Common myeloid progenitor, CD34-positive (primary cell): ENCODE data around the gene ELOA.
"Not testable (repeated sequence)": the region's sequence is repeated elsewhere in the genome, so short reads cannot be mapped to it uniquely, and the experiment has no call there.

Experiments
- CTCF ChIA-PET: fragments of 350-600 bp; sonication (Branson Sonifier 250); formaldehyde crosslinking; loops from one replicate; lab custom pipeline; 2021; ENCODE audit warnings: antibody characterized with exemption; lab: Charles Lee
- POLR2A ChIA-PET: fragments of 350-600 bp; sonication (Branson Sonifier 250); formaldehyde crosslinking; loops from one replicate; lab custom pipeline; 2021; ENCODE audit warnings: antibody characterized with exemption; lab: Charles Lee
- DNase-seq, 3 donors: peaks; one replicate each; pipeline versions ENCODE4 v3.0.0 to v3.0.0-alpha.2; 2013
- H3K27ac ChIP-seq, 2 experiments: 1 replicate in 1 of 2; 2 replicates in 1 of 2; pipeline ENCODE4 v1.7.0; 2013; ENCODE audit warnings: inconsistent platforms in 2 of 2, low read length in 2 of 2, mild to moderate bottlenecking in 2 of 2, low read depth in 1 of 2, moderate library complexity in 1 of 2; ENCODE audit not compliant: severe bottlenecking in 2 of 2, insufficient read depth in 1 of 2, poor library complexity in 1 of 2
- H3K27me3 ChIP-seq, 5 experiments: replicated peaks in 2 of 5; 1 replicate in 3 of 5; 2 replicates in 2 of 5; pipeline versions ENCODE4 v1.6.1 to v1.7.0; 2013; ENCODE audit warnings: low read length in 4 of 5, mild to moderate bottlenecking in 2 of 5, moderate library complexity in 2 of 5, inconsistent platforms in 1 of 5; ENCODE audit not compliant: insufficient read depth in 5 of 5, control insufficient read depth in 4 of 5
- H3K36me3 ChIP-seq, 4 experiments: 1 replicate in 2 of 4; 2 replicates in 2 of 4; pipeline versions ENCODE4 v1.6.1 to v1.7.0; 2013; ENCODE audit warnings: low read length in 3 of 4, control low read depth in 1 of 4, mild to moderate bottlenecking in 1 of 4; ENCODE audit not compliant: control insufficient read depth in 4 of 4, insufficient read depth in 4 of 4
- H3K4me1 ChIP-seq, 4 experiments: 1 replicate in 3 of 4; 2 replicates in 1 of 4; pipeline versions ENCODE4 v1.6.1 to v1.7.1; 2013; ENCODE audit warnings: low read length in 3 of 4, mild to moderate bottlenecking in 3 of 4, control low read depth in 1 of 4, inconsistent platforms in 1 of 4, moderate library complexity in 1 of 4; ENCODE audit not compliant: control insufficient read depth in 4 of 4, insufficient read depth in 4 of 4; ENCODE audit errors: control extremely low read depth in 1 of 4
- H3K4me3 ChIP-seq, 7 experiments: 1 replicate in 4 of 7; 2 replicates in 3 of 7; pipeline versions ENCODE4 v1.5.1 to v1.7.0; 2013; ENCODE audit warnings: mild to moderate bottlenecking in 7 of 7, low read length in 6 of 7, moderate library complexity in 6 of 7, inconsistent platforms in 2 of 7, low read depth in 2 of 7, control low read depth in 1 of 7; ENCODE audit not compliant: insufficient read depth in 4 of 7, control insufficient read depth in 1 of 7; ENCODE audit errors: extremely low read depth in 1 of 7
- H3K9me3 ChIP-seq, 5 experiments: 1 replicate in 4 of 5; 2 replicates in 1 of 5; pipeline versions ENCODE4 v1.6.1 to v1.7.1; 2013; ENCODE audit warnings: low read length in 4 of 5, mild to moderate bottlenecking in 2 of 5, inconsistent platforms in 1 of 5, low read depth in 1 of 5, moderate library complexity in 1 of 5; ENCODE audit not compliant: control insufficient read depth in 4 of 5, insufficient read depth in 2 of 5; ENCODE audit errors: control extremely low read depth in 1 of 5
- WGBS: methylation state at CpG from one replicate; pipeline ENCODE4 v1.1.5; 2013; ENCODE audit not compliant: insufficient coverage; 5-methylcytosine and 5-hydroxymethylcytosine counted together

ELOA gene

GRCh38 chr1:23777979-23778814 is 34.9 kb downstream of the ELOA start, which contains the start of gene PITHD1:
PITHD1 (plus strand) TSS chr1:23778418; CDS start chr1:23778516, 98 bp downstream.
- peak; percentile 90 to 94 (median 91) for DNase-seq
- ChIA-PET POLR2A (interaction anchor here (0.5 to 1.4 kb wide), 9 partner anchors 8 to 282 kb away, joined by 3 to 6 read pairs (median 3); partner anchors contain the start of gene LYPLA2), CTCF (interaction anchor here (0.5 to 4.7 kb wide), 10 partner anchors 8 to 91 kb away, joined by 3 to 28 read pairs (median 4); partner anchors contain the start of gene GALE)
- Histone ChIP-seq H3K4me1 (peaks cover 10 to 31% (median 19%) of the 10 kb centered on the region in 4 experiments), H3K4me3 (peak within 1 kb of the TSS; percentile 81 to 95 (median 90)), H3K36me3 (peaks cover 0 to 14% (median 7%) of the 10 kb centered on the region in 4 experiments), H3K27me3 (no peaks in the 10 kb centered on the region), H3K9me3 (no peaks in the 10 kb centered on the region), H3K27ac (peak within 1 kb of the TSS; percentile 89 to 95)
- WGBS: under 1% methylated on average over 66 of the region's 91 CpGs

GRCh38 chr1:23779826-23780371 is 36.6 kb downstream of the ELOA start:
- POLR2A ChIA-PET: no interaction called here
- Histone ChIP-seq H3K4me3 (peak overlapping the region in 2 of 7 experiments; percentile 88 to 95), H3K9me3 (no peaks in the 10 kb centered on the region), H3K36me3 (peaks cover 2 to 26% (median 14%) of the 10 kb centered on the region in 4 experiments), H3K4me1 (peaks cover 10 to 31% (median 19%) of the 10 kb centered on the region in 4 experiments), H3K27me3 (no peaks in the 10 kb centered on the region), H3K27ac (peak overlapping the region in 1 of 2 experiments; percentile 95)
- CTCF ChIA-PET: interaction anchor here (0.9 to 2.3 kb wide), 7 partner anchors 8 to 248 kb away, joined by 3 to 9 read pairs (median 5); partner anchors contain the start of gene LYPLA2
- no peak for DNase-seq
- WGBS: 100% methylated on average over 1 of the region's 3 CpGs

- H3K36me3 ChIP-seq: peaks cover 12 to 53% (median 35%) of the 10 kb centered on the region in 4 experiments
- H3K9me3 ChIP-seq, H3K4me3 ChIP-seq, H3K27me3 ChIP-seq, H3K27ac ChIP-seq, POLR2A ChIA-PET, DNase-seq: not testable (repeated sequence)
- H3K4me1 ChIP-seq: peaks cover 7 to 16% (median 10%) of the 10 kb centered on the region in 4 experiments
- 100% methylated on average over 3 of the region's 11 CpGs for WGBS
- CTCF ChIA-PET: interaction anchor here (1.0 to 1.2 kb wide), 2 partner anchors 11 to 12 kb away, joined by 3 read pairs; no protein-coding TSS in a partner anchor
Observed at GRCh38 chr1:23783141-23783540, 39.9 kb downstream of the ELOA start.

- Histone ChIP-seq H3K27ac (no peak overlapping the region), H3K27me3 (no peaks in the 10 kb centered on the region), H3K4me1 (peaks cover 0 to 6% (median 0%) of the 10 kb centered on the region in 4 experiments), H3K4me3 (no peak overlapping the region), H3K36me3 (peaks cover 12 to 56% (median 36%) of the 10 kb centered on the region in 4 experiments), H3K9me3 (no peaks in the 10 kb centered on the region)
- POLR2A ChIA-PET: no interaction called here
- CTCF ChIA-PET: no interaction called here
- WGBS: 100% methylated on average over 3 of the region's 4 CpGs
- DNase-seq: no peak
Observed at GRCh38 chr1:23784846-23785245, 41.6 kb downstream of the ELOA start.

- Histone ChIP-seq H3K4me1 (peaks cover 4 to 25% (median 22%) of the 10 kb centered on the region in 4 experiments), H3K36me3 (peaks cover 12 to 43% (median 29%) of the 10 kb centered on the region in 4 experiments), H3K4me3 (no peak overlapping the region), H3K27me3 (no peaks in the 10 kb centered on the region), H3K9me3 (no peaks in the 10 kb centered on the region), H3K27ac (no peak overlapping the region)
- DNase-seq: no peak
- POLR2A ChIA-PET: no interaction called here
- CTCF ChIA-PET: interaction anchor here (1.1 to 1.8 kb wide), 7 partner anchors 8 to 129 kb away, joined by 3 to 7 read pairs (median 4); no protein-coding TSS in a partner anchor
- WGBS: 96% methylated on average over 3 of the region's 3 CpGs
Observed at GRCh38 chr1:23787701-23788100, 44.4 kb downstream of the ELOA start.

GRCh38 chr1:23788695-23789094 is 45.4 kb downstream of the ELOA start:
- no CpG with 5 or more reads among the region's 3 CpGs for WGBS
- peaks cover 10 to 50% (median 31%) of the 10 kb centered on the region in 4 experiments for H3K36me3 ChIP-seq
- ChIA-PET POLR2A (no interaction called here), CTCF (interaction anchor here (1.1 to 1.8 kb wide), 6 partner anchors 9 to 37 kb away, joined by 3 to 7 read pairs (median 4); no protein-coding TSS in a partner anchor)
- no peak overlapping the region for H3K4me3 ChIP-seq
- no peak for DNase-seq
- H3K4me1 ChIP-seq: peaks cover 4 to 35% (median 32%) of the 10 kb centered on the region in 4 experiments
- H3K9me3 ChIP-seq: no peaks in the 10 kb centered on the region
- no peaks in the 10 kb centered on the region for H3K27me3 ChIP-seq
- no peak overlapping the region for H3K27ac ChIP-seq
